ENCODE measurements around the gene SCFD2. TPM values are rescaled to one million over a fixed set of nuclear protein-coding genes. Genes with fewer than 3 reads are reported as not detected.

The SCFD2 gene
- total RNA-seq, 1 experiment from 2014 or later, result 12.4 TPM

GRCh38 chr4:52843351-52843750, 522.5 kb downstream of the SCFD2 start (continued):
- TF ChIP-seq ARID4B (CRISPR knock-in tag; IDR thresholded peaks at IDR 0.05; ENCODE audit: borderline replicate concordance), result no peak
- TF ChIP-seq TP53 (CRISPR knock-in tag; IDR thresholded peaks at IDR 0.05), result no peak
- no peak for TF ChIP-seq ATF6 (CRISPR knock-in tag; IDR thresholded peaks at IDR 0.05)
- TF ChIP-seq ELF4 (CRISPR knock-in tag; IDR thresholded peaks at IDR 0.05; ENCODE audit: low read depth), result no peak
- TF ChIP-seq ZBTB21 (CRISPR knock-in tag; IDR thresholded peaks at IDR 0.05; ENCODE audit: borderline replicate concordance), result no peak
- TF ChIP-seq ZNF532 (CRISPR knock-in tag; IDR thresholded peaks at IDR 0.05; ENCODE audit: borderline replicate concordance), result no peak
- TF ChIP-seq TCF7 (CRISPR knock-in tag; IDR thresholded peaks at IDR 0.05; ENCODE audit: low read depth), result no peak
- no peak for TF ChIP-seq E2F5 (CRISPR knock-in tag; IDR thresholded peaks at IDR 0.05)

GRCh38 chr4:52842792-52843191, 523.1 kb downstream of the SCFD2 start:
- TF ChIP-seq GRHL2 (CRISPR knock-in tag; IDR thresholded peaks at IDR 0.05; ENCODE audit: insufficient replicate concordance, severe bottlenecking) (no peak), JAZF1 (CRISPR knock-in tag; IDR thresholded peaks at IDR 0.05) (no peak), RORB (CRISPR knock-in tag; IDR thresholded peaks at IDR 0.05) (no peak), TCF7 (CRISPR knock-in tag; IDR thresholded peaks at IDR 0.05; ENCODE audit: low read depth) (no peak), OVOL2 (CRISPR knock-in tag; IDR thresholded peaks at IDR 0.05; ENCODE audit: borderline replicate concordance) (no peak), ZNF263 (CRISPR knock-in tag; IDR thresholded peaks at IDR 0.05; ENCODE audit: low read depth) (no peak)
- CTCF ChIA-PET, result interaction anchor here (1.0 to 1.1 kb wide), 3 partner anchors 20 to 140 kb away, joined by 3 to 5 read pairs (median 3); no protein-coding TSS in a partner anchor
- ATAC-seq, result peak; percentile 55
- DNase-seq (ENCODE audit: low spot score), result no peak
- POLR2A ChIA-PET, result interaction anchor here (1.1 kb wide), 1 partner anchor 131 kb away, joined by 4 read pairs; no protein-coding TSS in a partner anchor
- Mint-ChIP-seq H3K4me3 (no peak overlapping the region), H3K27ac (no peak overlapping the region), H3K4me1 (peaks cover 63% of the 10 kb centered on the region), H3K27me3 (ENCODE audit: low read depth) (peaks cover 27% of the 10 kb centered on the region), H3K9me3 (no peaks in the 10 kb centered on the region), H3K36me3 (no peaks in the 10 kb centered on the region)

All from WTC11 (cell line).